Measurements from ENCODE around the gene SH3PXD2B. TPM values are rescaled to one million over a fixed set of nuclear protein-coding genes. Genes with fewer than 3 reads are reported as not detected.

The SH3PXD2B gene
- total RNA-seq, 1 experiment from 2014 or later = 27.5 TPM

GRCh38 chr5:172417130-172417841, 37.0 kb downstream of the SH3PXD2B start:
- no peak for DNase-seq (ENCODE audit: low read depth, low spot score)

More at GRCh38 chr5:172417130-172417841, 37.0 kb downstream of the SH3PXD2B start:
- Histone ChIP-seq H3K36me3 (ENCODE audit: control insufficient read depth in 1 of 2, insufficient read depth in 2 of 2, low read length in 2 of 2) (no peaks in the 10 kb centered on the region; a peak in 2 of 4 replicates), H2AFZ (ENCODE audit: low read depth, low read length, poor library complexity, severe bottlenecking) (no peak overlapping the region), H3K4me2 (ENCODE audit: low read length) (no peak overlapping the region), H3K27ac (ENCODE audit: low read depth, low read length) (no peak overlapping the region), H3K9ac (ENCODE audit: low read length) (no peak overlapping the region), H3K9me2 (ENCODE audit: insufficient read depth) (no peaks in the 10 kb centered on the region), H3K4me1 (ENCODE audit: control insufficient read depth in 1 of 2, insufficient read depth in 2 of 2, low read length in 2 of 2) (peaks cover 0 to 10% of the 10 kb centered on the region in 2 experiments; a peak in 2 of 4 replicates), H4K20me1 (ENCODE audit: insufficient read depth) (no peaks in the 10 kb centered on the region), H3K4me3 (replicated peaks in 1 of 2; ENCODE audit: low read depth in 1 of 2, low read length in 2 of 2) (no peak overlapping the region), H3K27me3 (ENCODE audit: insufficient read depth, low read length) (no peaks in the 10 kb centered on the region), H3K79me2 (ENCODE audit: insufficient read depth, low read length) (no peaks in the 10 kb centered on the region), H3K9me3 (ENCODE audit: control insufficient read depth in 1 of 2, insufficient read depth in 1 of 2, low read depth in 1 of 2, low read length in 2 of 2) (no peaks in the 10 kb centered on the region)
- no TSS peak for BruUV-seq (replicated peaks)
- POLR2A ChIA-PET = interaction anchor here (0.7 kb wide), 1 partner anchor 9 kb away, joined by 3 read pairs; no protein-coding TSS in a partner anchor
- no peak for ATAC-seq
- TF ChIP-seq YY1 (IDR thresholded peaks at IDR 0.05; ENCODE audit: extremely low read depth, insufficient replicate concordance, low read depth, low read length) (no peak), SP1 (IDR thresholded peaks at IDR 0.05; ENCODE audit: low read depth) (no peak), ZNF274 (IDR thresholded peaks at IDR 0.05; ENCODE audit: low read depth, low read length) (no peak), REST (IDR thresholded peaks at IDR 0.05; ENCODE audit: low read depth) (no peak), ZBTB33 (IDR thresholded peaks at IDR 0.05; ENCODE audit: extremely low read depth, insufficient replicate concordance, low read length) (no peak), POLR2AphosphoS5 (IDR thresholded peaks at IDR 0.05; ENCODE audit: low read depth, low read length) (no peak), EGR1 (IDR thresholded peaks at IDR 0.05; ENCODE audit: low read depth) (no peak), POLR2A (IDR thresholded peaks at IDR 0.05; ENCODE audit: borderline replicate concordance, extremely low read depth, insufficient read depth, insufficient read length) (no peak), ELF1 (IDR thresholded peaks at IDR 0.05; ENCODE audit: borderline replicate concordance, low read depth) (no peak), JUND (IDR thresholded peaks at IDR 0.05) (no peak), MAX (IDR thresholded peaks at IDR 0.05) (no peak), EZH2phosphoT487 (IDR thresholded peaks at IDR 0.05; ENCODE audit: borderline replicate concordance) (no peak), CEBPB (IDR thresholded peaks at IDR 0.05; ENCODE audit: low read depth) (no peak), CTCF (IDR thresholded peaks at IDR 0.05 in 2 of 3, conservative IDR thresholded peaks at IDR 0.05 in 1 of 3; ENCODE audit: borderline replicate concordance in 1 of 3, insufficient read depth in 1 of 3, low read depth in 2 of 3, low read length in 2 of 3) (no peak), ATF3 (IDR thresholded peaks at IDR 0.05) (no peak), FOSL1 (IDR thresholded peaks at IDR 0.05; ENCODE audit: low read depth) (no peak)
- intact Hi-C loops (cut with micrococcal nuclease) = no loop called here
- CTCF ChIA-PET = no interaction called here
- RAD21 ChIA-PET (ENCODE audit: low non-redundant PET in 1 of 2, low total read pairs in 2 of 2, uncharacterized antibody in 2 of 2, unreplicated experiment in 2 of 2) = no interaction called here

All from HCT116 (cell line).